Hepatocyte (in vitro differentiated cells): ENCODE data around the gene MORC3.

Source experiments
- CTCF ChIP-seq: fragments of 200-600 bp; sonication (generic); IDR thresholded peaks from 2 replicates; pipeline ENCODE4 v1.5.1; 2016; ENCODE audit warnings: antibody characterized with exemption, mild to moderate bottlenecking; ENCODE audit not compliant: poor library complexity
- EZH2phosphoT487 ChIP-seq: fragments of 200-600 bp; sonication (generic); IDR thresholded peaks from one replicate; pipeline ENCODE4 v1.6.1; 2018; ENCODE audit warnings: antibody characterized with exemption, mild to moderate bottlenecking, low read depth, moderate library complexity; ENCODE audit not compliant: unreplicated experiment, severe bottlenecking

GRCh38 chr21:36400719-36401118 is 80.7 kb downstream of the MORC3 start:
- TF ChIP-seq CTCF (no peak), EZH2phosphoT487 (no peak)
